ENCODE results near the gene NOTCH2.

The NOTCH2 gene

DNA sequence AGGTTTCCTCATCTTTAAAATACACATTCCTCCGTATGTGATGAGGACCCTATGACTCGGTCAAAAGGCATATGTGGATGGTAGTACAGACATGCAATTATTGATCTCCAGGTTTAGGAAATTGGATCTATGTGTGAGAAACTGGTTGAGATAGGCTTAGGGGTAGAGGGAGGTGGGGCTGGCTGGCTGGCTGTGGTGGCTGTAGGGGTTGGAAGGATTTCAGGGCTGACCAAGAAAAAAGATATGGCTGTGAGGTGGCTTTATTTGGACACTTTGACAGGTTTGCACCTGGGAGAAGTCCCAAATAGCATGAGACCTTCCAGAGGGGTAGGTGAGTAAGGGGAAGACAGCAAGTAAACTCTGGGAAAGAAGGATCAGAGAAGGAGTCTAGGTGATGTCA lies 133.5 kb downstream of the NOTCH2 start:
- no peak for DNase-seq (ENCODE audit: low read depth)
- TF ChIP-seq, protein P1, sequence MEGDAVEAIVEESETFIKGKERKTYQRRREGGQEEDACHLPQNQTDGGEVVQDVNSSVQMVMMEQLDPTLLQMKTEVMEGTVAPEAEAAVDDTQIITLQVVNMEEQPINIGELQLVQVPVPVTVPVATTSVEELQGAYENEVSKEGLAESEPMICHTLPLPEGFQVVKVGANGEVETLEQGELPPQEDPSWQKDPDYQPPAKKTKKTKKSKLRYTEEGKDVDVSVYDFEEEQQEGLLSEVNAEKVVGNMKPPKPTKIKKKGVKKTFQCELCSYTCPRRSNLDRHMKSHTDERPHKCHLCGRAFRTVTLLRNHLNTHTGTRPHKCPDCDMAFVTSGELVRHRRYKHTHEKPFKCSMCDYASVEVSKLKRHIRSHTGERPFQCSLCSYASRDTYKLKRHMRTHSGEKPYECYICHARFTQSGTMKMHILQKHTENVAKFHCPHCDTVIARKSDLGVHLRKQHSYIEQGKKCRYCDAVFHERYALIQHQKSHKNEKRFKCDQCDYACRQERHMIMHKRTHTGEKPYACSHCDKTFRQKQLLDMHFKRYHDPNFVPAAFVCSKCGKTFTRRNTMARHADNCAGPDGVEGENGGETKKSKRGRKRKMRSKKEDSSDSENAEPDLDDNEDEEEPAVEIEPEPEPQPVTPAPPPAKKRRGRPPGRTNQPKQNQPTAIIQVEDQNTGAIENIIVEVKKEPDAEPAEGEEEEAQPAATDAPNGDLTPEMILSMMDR (IDR thresholded peaks at IDR 0.05; ENCODE audit: low read length, missing control alignments): no peak
- no peak overlapping the region for H3K4me3 ChIP-seq (replicated peaks; ENCODE audit: low read depth, low read length)

DNA sequence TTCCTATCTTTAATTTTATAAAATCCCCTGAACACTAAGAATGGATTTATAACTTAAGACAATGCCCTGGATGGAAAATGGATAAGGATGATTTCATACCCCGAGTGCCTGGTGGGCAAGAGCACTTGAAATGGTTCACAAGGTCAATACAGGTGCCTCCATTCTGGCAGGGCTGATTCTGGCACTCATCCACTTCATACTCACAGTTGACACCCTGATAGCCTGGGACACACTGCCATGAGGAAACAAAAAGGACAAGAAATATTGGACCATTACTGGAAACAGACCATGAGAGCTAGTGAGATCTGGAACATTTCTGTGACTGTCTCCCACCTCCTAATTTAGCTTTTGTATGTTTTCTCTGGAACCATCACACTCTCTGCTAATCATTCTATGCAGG lies 134.1 kb downstream of the NOTCH2 start:
- no peak for DNase-seq (ENCODE audit: low read depth)
- no peak overlapping the region for H3K4me3 ChIP-seq (replicated peaks; ENCODE audit: low read depth, low read length)
- TF ChIP-seq, protein P1 (IDR thresholded peaks at IDR 0.05; ENCODE audit: low read length, missing control alignments): no peak

DNA sequence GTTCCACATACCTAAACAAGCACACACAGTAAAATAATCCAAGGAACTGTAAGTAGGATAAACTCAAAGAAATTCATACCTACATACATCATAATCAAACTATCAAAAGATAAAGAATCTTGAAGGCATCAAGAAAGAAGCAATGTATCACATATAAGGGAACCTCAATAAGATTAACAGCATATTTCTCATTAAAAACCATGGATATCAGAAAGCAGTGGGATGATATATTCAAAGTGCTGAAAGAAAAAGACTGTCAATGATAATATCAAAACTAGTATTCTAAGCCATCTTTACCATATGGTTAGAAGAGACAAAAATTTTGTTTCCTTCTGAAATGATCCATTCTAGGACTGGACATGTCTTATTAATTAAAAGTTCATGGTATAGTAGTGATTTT lies 136.1 kb downstream of the NOTCH2 start:
- TF ChIP-seq, protein P1 (IDR thresholded peaks at IDR 0.05; ENCODE audit: low read length, missing control alignments): no peak
- DNase-seq (ENCODE audit: low read depth): no peak
- H3K4me3 ChIP-seq (replicated peaks; ENCODE audit: low read depth, low read length): no peak overlapping the region

DNA sequence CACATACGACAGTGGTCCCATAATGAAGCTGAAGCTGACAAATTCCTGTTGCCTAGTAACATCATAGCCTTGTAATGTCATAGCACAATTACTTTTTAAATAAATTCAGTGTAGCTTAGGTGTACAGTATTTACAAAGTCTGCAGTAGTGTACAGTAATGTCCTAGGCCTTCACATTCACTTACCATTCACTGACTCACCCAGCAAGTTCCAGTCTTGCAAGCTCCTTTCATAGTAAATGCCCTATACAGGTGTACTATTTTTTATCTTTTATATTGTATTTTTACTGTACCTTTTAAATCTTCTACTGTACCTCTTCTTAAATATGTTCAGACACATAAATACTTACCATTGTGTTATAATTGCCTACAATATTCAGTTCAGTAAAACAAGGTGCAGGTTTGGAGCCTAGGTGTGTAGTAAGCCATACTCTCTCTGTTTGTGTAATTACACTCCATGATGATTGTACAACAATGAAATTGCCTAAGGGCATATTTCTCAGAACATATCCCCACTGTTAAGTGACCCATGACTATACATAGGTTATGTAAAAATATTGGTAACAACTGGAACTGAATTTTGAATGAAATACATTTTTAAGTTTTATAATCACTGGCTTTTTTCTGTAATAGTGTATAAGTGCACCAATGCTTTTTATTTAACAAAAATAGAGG lies 139.7 kb downstream of the NOTCH2 start:
- DNase-seq (ENCODE audit: low read depth): no peak
- no peak overlapping the region for H3K4me3 ChIP-seq (replicated peaks; ENCODE audit: low read depth, low read length)
- TF ChIP-seq, protein P1 (IDR thresholded peaks at IDR 0.05; ENCODE audit: low read length, missing control alignments): no peak

DNA sequence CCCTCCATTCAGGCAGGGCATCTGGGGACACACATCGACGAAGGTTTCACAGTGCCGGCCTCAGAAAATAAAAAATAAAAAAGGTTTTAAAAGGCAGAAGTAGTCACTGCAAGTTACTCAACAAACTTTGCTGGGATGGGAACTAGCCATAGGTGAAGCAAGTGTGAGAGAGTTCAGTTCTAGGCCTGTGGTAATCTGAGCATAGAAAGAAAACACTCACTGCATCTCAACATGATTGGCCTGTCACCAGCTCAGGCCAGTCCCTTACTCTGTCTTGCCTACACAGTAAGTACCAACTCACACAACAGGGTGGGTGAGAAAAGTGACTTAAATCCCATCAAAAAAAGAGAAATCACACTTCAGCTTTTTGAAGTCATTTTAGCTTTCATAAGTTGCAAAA lies 142.9 kb downstream of the NOTCH2 start:
- TF ChIP-seq, protein P1 (IDR thresholded peaks at IDR 0.05; ENCODE audit: low read length, missing control alignments): no peak

DNA sequence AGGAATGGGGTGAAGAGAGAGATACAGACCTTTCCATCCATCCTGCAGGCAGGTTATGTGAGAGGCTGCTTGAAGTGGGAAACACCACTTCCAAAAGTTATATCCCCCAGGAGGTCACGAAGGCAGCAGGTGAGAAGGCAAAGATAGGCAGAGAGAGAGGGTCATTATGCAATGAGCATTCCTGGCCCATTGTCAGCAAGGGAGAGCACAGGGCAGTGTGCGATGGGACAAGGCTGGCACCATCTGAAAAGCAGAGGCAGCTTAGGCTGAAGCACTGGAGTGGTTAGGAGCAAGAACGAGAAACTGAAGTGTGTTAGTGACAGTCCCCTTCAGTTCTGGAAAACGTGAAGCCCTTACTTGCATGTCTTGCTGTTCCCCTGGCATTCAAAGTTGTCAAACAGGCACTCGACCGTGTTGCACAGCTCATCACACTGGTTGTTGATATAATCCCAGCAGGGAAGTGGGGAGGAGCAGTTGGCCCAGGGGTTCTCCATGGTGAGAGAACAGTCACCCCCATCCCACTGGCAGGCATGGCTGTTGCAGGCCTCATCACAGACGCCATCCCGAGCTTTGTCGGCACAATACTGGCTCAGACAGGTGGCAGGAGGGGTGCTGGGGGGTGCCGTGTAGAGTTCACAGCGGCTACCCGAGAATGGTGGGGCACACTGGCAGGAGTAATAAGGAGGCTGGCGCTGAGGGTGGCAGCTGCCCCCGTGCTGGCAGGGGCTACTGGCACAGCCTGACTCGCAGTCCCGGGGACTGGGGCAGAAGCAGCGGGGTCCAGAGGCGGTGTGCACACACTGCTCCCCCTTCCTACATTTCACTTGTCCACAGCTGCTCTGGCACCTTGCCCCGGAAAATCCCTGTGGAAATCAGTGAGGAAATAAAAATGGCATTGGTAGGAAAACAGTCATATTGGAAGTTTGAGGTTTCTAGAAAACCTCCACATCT lies 144.2 kb downstream of the NOTCH2 start:
- TF ChIP-seq, protein P1 (IDR thresholded peaks at IDR 0.05; ENCODE audit: low read length, missing control alignments): no peak
- no peak overlapping the region for H3K4me3 ChIP-seq (replicated peaks; ENCODE audit: low read depth, low read length)
- no peak for DNase-seq (ENCODE audit: low read depth)

More for the DNA sequence above, 142.9 kb downstream of the NOTCH2 start:
- no peak overlapping the region for H3K4me3 ChIP-seq (replicated peaks; ENCODE audit: low read depth, low read length)
- no peak for DNase-seq (ENCODE audit: low read depth)
